NCI-H1417 (cell line): ENCODE measurements around the gene SCN4A.
A peak's percentile ranks its signal among the peaks of the same experiment; 100 is the strongest.
"Not testable (repeated sequence)": the region's sequence is repeated elsewhere in the genome, so short reads cannot be mapped to it uniquely, and the experiment has no call there.

ENCODE experiments used
- DNase-seq, 3 experiments: peaks; one replicate each; lab custom pipeline; 2025; lab: John Stamatoyannopoulos, UW

The SCN4A gene

DNA sequence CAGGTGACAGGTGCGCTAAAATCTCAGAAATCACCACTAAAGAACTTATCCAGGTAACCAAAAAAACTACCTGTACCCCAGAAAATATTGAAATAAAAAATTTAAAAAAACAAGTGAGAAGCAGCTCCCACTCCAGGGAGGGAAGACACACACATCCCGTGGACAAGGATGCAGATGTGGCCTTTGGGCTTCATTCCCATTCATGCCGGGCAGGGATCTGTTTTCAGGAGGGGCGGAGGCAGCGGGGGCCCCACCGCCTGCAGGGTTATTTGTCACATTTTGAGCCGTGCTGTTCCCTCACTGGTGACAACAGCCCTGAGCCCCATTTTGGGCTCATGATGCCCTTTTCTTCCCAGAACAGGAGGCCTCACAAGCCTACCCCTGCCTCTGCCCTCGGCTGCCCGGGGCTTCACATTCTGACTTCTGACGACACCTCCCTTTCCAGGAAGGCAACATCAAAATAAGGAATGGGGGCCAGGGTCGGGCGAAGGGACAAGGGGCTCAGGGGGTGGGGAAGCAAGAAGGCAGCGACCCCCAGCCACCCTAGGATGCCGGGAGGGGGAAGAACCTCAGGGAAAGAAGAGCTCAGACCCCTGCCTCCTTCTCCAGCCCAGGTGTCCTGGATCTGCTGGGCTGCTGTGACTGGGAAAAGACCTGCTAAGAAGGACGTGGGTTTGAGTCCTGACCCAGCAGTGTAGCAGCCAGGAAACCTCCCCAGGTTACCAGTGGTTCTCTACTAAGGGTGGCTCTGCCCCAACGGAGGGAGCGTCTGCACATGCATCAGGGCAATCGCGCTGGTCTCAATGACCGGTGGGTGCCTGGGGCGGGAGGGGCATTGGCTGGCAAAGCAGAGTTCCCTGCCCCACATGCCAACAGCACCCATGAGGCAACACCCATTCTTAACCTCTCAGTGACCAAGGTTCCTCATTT, 38.3 kb downstream of the SCN4A start:
- DNase-seq, result no peak

DNA sequence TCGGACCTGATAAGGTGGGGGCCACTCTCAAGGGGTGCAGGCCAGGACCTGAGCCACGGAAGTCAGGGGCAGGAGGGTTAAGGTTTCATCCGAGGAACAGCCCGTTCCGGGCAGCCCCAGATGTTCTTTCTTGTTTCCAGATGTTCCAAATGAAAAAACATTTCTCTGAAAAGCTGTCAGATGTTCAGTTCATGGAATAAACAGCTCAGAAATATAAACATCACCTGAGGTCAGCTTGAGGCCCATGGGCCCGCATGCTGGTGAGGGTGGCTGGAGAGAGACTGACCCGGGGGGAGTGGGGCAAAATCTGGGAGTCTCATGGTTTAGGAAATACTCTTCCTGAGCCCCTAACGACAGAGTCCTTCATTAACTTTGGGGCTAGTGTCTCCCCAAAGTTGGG, 39.1 kb downstream of the SCN4A start:
- DNase-seq, result no peak

DNA sequence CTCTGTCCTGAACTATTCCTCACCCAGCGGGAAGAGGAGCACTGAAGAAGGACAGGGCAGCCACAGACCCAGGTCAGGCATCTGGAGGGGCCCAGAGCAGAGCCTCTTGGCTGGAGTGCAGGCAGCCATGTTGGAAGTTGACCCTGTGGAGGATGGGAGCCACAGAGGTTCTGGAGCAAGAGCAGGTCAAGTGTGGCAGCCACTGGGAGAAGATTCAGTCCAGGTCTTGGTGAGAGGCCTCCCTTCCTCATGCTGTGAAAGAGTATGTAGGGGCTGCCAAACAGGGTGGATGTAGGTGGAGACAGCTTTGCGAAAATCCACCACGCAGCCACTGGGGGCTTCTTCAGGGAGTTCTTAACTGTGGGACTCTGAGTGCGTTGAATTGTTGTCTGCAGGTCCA, 40.0 kb downstream of the SCN4A start:
- DNase-seq, result no peak

- DNase-seq, result no peak
Observed at GRCh38 chr17:63931981-63932561, 40.6 kb downstream of the SCN4A start, which contains the start of gene CD79B. TSS of gene CD79B (minus strand) at chr17:63932331. CDS start at chr17:63932261, 70 bp downstream.

GRCh38 chr17:63930951-63931575, 41.7 kb downstream of the SCN4A start:
- no peak for DNase-seq

- no peak for DNase-seq
Observed at GRCh38 chr17:63929860-63930766, 42.6 kb downstream of the SCN4A start.

GRCh38 chr17:63928966-63929695, 43.6 kb downstream of the SCN4A start:
- DNase-seq, result no peak

DNA sequence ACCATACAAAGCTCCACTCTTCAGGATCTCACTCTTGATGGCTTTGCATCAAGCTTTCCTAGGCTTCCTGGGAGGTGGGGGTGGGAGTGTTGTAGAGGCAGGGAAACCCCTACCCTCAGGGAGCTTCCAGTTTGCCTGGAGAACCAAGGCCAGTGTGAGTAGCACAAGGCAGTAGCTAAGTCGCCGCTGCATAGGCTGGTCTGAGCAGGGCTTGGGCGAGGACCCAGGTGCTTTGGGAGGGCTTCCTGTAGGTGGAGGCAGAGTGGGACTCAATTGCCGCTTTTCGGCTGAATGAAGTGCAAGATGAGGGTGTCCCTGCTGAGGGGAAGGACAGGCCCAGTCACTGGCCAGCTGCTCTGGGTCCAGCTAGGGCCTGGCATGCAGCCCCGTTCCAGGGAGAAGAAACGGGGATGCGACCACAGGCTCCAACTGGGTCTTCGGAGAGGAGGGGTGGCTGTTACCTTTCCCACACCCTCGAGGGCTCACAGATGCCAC, 44.5 kb downstream of the SCN4A start:
- DNase-seq, result no peak

DNA sequence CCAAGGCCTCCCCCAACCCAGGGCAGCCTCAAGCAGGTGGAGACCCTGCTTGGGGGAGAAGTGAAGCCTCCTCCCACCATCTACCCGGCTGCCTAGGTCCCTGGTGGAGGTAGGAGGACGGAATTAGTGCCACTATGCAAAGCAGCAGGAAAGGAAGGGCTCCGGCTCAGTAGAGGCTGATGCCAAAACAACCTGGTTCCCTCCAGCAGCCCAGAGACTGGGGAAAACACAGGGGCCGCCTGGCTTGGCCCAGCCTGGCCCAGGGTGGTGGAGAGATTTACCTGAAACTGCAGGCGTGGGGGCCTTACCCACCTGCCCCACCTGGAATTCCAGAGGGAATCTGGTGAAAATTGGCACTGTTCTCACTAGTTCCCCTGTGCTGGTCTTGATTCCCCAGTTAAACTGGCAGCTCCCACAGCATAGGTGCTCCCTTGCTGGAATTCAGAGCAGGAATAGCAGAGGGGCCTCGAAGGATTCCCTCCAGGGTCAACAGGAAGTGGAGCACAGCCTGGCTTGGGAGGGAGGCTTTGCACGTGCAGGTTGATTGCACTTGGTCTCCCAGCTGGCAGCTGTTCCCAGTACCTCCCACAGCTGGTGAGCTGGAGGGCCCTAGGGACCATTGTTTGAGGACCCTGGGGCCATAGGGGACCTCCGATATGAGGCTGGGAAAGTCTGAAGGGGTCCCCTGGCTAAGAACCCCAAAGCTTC, 45.1 kb downstream of the SCN4A start:
- peak in 1 of 3 experiments; percentile 2 for DNase-seq

GRCh38 chr17:63926164-63926563, 46.6 kb downstream of the SCN4A start:
- no peak for DNase-seq

GRCh38 chr17:63925615-63926014, 47.1 kb downstream of the SCN4A start:
- DNase-seq, result no peak

DNA sequence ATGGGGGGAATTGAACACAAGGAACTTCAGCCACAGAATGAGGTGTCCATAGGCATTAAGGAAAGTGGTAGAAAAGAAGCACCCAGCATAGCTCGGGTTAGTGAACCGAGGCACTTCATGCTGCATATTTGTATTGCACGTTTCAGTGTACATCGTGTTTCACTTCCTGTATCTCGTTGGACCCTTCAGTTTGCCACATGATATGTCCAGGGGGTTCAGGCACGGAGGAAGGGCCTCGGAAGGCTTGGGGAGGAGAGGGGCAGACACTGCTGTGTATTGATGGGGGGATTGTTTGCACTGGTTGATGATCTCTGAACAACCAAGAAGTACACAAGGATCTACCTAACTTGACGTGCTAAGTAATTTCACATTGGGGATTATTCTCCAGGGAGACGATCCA, 50.3 kb downstream of the SCN4A start:
- not testable (repeated sequence) for DNase-seq

DNA sequence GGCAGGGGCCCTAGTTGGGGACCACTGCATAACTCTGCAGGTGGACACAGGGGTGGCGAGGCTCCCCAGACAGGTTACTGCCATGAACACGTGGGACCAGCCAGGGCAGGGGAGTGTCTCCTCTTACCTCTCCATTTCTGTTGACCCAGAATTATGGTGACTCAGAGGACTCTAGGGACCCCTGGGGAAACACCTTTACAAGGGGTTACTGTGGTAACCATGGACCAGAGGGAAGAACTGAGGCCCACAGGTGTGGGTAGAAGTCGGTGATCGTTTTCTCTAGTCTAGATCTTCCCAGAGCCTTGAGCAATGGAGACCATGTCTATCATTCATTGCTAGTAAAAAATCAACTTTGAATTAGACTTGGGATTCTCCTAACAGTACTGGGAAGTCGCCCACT, 51.9 kb downstream of the SCN4A start:
- DNase-seq, result not testable (repeated sequence)

DNA sequence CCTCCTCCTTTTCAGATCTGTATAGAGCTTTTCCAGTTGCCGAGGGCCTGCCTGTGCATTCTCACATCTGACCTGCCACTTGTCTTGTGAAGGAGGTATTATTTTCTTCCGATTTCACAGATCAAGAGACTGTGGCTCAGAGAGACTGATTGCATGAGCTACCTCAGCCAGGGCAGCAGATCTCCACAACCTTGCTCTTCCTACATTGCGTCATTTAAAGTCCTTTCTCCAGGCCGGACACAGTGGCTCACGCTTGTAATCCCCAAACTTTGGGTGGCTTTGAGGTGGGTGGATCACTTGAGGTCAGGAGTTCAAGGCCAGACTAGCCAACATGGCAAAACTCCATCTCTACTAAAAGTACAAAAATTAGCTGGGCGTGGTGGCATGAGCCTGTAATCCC, 52.7 kb downstream of the SCN4A start:
- DNase-seq, result not testable (repeated sequence)

DNA sequence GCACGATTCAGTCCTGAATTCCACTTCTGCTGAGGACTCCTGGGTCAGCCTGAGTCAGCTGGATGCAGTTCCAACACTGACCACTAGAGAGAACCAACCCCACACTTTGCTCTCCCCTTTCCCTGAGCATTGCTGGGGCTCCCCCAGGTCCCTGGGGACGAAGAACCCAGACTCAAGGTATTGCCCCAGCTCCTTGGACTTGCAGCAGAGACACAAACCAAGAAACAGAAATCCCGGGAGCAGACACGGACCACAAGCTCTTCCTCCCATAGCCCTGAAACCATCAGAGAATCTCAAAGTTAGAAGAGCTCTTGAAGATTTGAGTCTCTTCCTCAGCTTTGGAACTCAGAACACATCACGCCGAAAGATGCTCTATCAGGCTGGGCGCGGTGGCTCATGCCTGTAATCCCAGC, 53.4 kb downstream of the SCN4A start:
- peak; percentile 13 to 72 (median 36) for DNase-seq

DNA sequence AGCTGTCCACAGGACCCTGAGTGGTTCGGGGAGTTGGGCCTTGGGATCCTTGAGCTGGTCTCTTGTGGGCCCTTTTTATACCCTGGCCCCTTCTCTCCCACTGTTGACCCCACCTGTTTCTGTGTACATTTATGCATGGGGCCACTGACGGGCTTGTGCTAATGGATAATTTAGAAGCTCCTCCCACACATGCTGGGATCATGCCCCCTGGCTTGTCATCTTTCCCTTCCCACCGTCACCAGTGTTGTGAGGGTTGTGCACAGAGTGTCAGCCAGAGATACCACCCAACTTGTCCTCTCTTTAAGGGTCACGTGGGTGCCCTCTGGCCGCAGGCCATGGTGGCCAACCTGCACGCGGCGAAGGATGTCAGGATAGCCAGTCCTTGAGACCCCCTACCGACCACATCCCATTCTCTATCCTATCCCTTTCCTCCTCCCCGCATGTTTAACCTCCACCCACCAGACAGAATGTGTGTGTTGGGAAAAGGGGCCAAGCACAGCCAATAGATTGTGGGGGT, 53.9 kb downstream of the SCN4A start, which contains the start of gene GH1:
GH1 (minus strand) TSS at position 51 of the 517 bp plus-strand sequence. CDS start 63 bp downstream, outside the sequence.
- not testable (repeated sequence) for DNase-seq

DNA sequence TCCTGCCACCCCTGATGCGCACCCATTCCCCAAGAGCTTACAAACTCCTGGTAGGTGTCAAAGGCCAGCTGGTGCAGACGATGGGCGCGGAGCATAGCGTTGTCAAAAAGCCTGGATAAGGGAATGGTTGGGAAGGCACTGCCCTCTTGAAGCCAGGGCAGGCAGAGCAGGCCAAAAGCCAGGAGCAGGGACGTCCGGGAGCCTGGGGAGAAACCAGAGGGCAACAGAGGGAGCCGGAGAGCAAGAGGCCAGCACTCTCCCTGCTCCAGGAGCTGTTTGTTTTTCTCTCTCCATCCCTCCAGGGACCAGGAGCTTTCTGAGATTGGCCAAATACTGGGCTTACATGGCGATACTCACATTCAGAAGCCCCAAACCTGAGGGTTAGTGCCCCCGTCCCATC, 54.4 kb downstream of the SCN4A start:
- DNase-seq, result no peak

- no peak for DNase-seq
Observed at GRCh38 chr17:63917646-63918045, 55.1 kb downstream of the SCN4A start.

DNA sequence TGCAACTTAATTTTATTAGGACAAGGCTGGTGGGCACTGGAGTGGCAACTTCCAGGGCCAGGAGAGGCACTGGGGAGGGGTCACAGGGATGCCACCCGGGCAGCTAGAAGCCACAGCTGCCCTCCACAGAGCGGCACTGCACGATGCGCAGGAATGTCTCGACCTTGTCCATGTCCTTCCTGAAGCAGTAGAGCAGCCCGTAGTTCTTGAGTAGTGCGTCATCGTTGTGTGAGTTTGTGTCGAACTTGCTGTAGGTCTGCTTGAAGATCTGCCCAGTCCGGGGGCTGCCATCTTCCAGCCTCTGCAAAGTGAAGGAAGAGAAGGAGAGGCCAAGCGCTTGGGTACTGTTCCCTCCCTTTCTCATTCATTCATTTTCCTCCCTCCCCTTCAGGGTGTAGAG, 55.5 kb downstream of the SCN4A start:
- not testable (repeated sequence) for DNase-seq
